ENCODE measurements around the gene EPHX1. TPM values are rescaled to one million over a fixed set of nuclear protein-coding genes. Genes with fewer than 3 reads are reported as not detected.

Gene EPHX1
- 217 to 267 TPM (median 236 TPM) in 5 replicates for total RNA-seq (2022; extraction: Qiagen RNA extraction; ENCODE audit: low read depth)

GRCh38 chr1:225809842-225810578 is at the start of gene EPHX1:
EPHX1 (plus strand) TSS chr1:225810124; CDS start chr1:225828730, 18,606 bp downstream.

GRCh38 chr1:225777583-225778336 is 32.2 kb upstream of the EPHX1 start, which contains the start of gene SRP9:
SRP9 (plus strand) TSS chr1:225777826; CDS start chr1:225777941, 115 bp downstream.

GRCh38 chr1:225881959-225882693 is 72.2 kb downstream of the EPHX1 start, which contains the start of gene TMEM63A:
TMEM63A (minus strand) TSS chr1:225882380; CDS start chr1:225877580, 4,800 bp downstream.

GRCh38 chr1:225888898-225889601 is 79.1 kb downstream of the EPHX1 start, which contains the start of gene LEFTY1:
LEFTY1 (minus strand) TSS chr1:225889146; CDS start chr1:225889066, 80 bp downstream.

Other genes starting within 250 kb of the EPHX1 start
- 58.2 to 95.8 TPM (median 87.6 TPM) in 5 replicates for gene ENAH, start 157.0 kb upstream of the EPHX1 start, total RNA-seq (2022; extraction: Qiagen RNA extraction; ENCODE audit: low read depth)
- 234 to 377 TPM (median 258 TPM) in 5 replicates for gene SRP9, start 32.3 kb upstream of the EPHX1 start, total RNA-seq (2022; extraction: Qiagen RNA extraction; ENCODE audit: low read depth)
- 4.7 to 6.8 TPM (median 5.6 TPM) in 5 replicates for gene TMEM63A, start 72.3 kb downstream of the EPHX1 start, total RNA-seq (2022; extraction: Qiagen RNA extraction; ENCODE audit: low read depth)
- 0.21 to 0.48 TPM (median 0.37 TPM) in 5 replicates for gene LEFTY1, start 79.0 kb downstream of the EPHX1 start, total RNA-seq (2022; extraction: Qiagen RNA extraction; ENCODE audit: low read depth)
- gene PYCR2, start 114.1 kb downstream of the EPHX1 start, total RNA-seq (2022; extraction: Qiagen RNA extraction; ENCODE audit: low read depth) = 44.5 to 62.6 TPM (median 59.4 TPM) in 5 replicates
- gene LEFTY2, start 131.1 kb downstream of the EPHX1 start, total RNA-seq (2022; extraction: Qiagen RNA extraction; ENCODE audit: low read depth) = not detected in 5 replicates
- 5.5 to 10.9 TPM (median 7.8 TPM) in 5 replicates for gene SDE2, start 189.2 kb downstream of the EPHX1 start, total RNA-seq (2022; extraction: Qiagen RNA extraction; ENCODE audit: low read depth)

Data from A549 treated with RU486 at 1 μM for 4 hours (cell line).